GM12801 (cell line): Measurements from ENCODE around the gene BTG4.

Experiments used
- CTCF ChIP-seq: IDR thresholded peaks from one replicate; pipeline ENCODE4 v1.5.1; 2011; ENCODE audit warnings: control low read depth; ENCODE audit not compliant: insufficient read length; ENCODE audit errors: extremely low read depth

BTG4 gene

GRCh38 chr11:111554532-111554931, 42.3 kb upstream of the BTG4 start:
- TF ChIP-seq CTCF: no peak

GRCh38 chr11:111550258-111550657, 38.1 kb upstream of the BTG4 start:
- no peak for TF ChIP-seq CTCF

- no peak for TF ChIP-seq CTCF
Measured at GRCh38 chr11:111549869-111550203, 37.6 kb upstream of the BTG4 start.

- no peak for TF ChIP-seq CTCF
Measured at GRCh38 chr11:111549196-111549868, 37.1 kb upstream of the BTG4 start.

DNA sequence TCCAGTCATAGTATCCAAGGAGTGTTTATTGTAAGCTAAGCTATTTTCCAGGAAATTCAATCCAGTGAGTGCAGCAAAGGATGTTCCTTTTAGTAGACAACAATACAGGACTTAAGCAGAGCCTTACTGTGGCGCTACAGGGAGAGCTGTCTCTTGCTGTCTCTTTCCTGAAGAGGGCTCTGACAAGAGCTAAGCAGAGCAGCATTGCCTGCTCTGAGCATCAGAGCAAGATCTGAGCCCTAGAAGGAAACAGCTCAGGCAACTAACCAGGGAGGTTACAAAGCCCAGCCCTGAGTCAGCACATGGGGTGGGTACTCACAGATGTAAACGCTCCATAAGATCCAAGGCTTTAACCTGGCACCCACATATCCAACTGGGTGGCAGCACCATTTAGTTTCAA, 36.3 kb upstream of the BTG4 start:
- no peak for TF ChIP-seq CTCF

DNA sequence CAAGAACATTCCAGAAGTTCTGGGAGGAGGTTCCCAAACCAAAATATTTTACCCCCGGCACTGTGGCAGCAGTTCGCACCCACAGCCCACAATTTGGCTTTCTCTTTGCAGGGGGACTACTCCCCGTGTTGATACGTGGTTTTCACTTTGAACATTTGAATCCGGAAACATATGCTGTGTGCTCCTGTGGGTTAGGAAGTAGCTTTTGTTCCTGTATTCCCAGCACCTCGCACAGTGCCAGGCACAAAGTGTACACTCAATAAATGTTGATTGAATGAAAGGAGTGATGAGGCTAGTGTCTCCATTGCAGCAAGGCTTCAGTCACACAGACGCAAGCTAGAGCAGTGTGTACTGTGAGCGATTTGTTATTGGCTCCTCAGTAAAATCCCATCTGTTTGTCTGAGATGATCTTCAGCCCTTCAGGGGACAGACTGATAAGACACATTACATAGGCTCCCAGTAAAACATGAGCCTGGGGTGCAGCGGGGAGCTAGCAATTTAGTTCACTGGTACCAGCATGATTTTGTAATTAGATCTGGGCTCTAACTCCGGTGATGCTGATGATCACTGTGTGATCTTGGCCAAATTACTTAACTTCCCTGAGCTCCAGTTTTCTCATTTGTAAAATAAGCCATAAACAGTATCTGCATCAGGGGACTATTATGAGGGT, 30.6 kb upstream of the BTG4 start:
- no peak for TF ChIP-seq CTCF

DNA sequence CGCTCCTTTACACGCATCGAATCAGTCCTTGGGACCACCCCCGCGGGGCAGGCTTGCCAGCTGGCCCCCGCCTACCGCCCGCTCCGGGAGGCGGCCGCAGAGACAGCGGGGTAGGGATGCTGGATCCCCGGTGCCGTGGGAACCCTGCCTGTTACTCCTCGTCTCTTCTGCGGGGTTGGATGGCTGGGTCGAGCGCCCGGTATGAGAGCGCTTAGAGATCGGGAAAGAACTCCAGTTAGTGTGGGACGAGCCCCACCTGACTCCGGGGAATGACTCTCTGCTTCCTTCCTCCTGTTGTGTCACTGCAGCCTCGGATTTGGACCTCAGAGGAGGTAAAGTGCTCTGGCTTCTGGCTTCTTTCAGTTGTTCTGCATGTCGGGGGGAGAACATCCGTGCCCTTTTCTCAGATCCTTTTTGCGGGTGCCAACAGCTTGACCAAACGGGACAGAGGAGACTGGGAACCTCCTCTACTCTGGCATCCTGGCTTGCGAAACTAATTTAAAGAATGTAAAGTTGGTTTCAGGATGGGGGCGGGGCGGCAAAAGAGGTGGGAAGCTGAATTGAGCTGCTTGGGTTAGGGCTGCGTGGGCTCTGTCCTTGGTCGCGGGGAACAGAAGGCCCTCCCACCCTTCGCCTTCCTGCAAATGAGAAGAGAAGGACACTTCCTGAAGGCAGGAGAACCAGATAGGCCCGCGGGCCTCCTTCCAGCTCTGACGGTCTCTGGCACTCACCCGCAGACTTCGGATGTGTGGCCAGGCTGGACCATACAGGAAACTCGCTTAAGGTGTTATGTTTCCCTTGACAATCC, 29.3 kb upstream of the BTG4 start:
- no peak for TF ChIP-seq CTCF
